ENCODE measurements around the gene MACROD2.

MACROD2 gene

DNA sequence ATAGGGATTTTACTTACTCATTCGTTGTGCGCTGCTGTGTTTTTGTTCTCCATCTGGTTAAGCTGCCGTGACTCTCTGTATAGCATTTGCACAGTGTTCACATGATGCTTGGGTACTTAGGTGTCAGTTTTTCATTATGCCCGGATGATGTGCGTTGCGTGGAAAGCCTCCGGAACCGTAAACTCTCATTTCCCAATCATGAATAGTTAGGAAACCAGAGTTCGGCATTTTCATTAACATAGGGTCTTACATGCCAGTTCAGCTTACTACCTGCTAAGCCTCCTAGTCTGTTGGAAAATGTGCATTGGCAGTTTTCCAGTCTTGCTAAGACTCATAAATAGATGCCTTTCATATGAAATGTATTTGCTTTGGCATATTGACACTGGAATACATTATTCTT, 825.5 kb downstream of the MACROD2 start:
- no peak for DNase-seq

DNA sequence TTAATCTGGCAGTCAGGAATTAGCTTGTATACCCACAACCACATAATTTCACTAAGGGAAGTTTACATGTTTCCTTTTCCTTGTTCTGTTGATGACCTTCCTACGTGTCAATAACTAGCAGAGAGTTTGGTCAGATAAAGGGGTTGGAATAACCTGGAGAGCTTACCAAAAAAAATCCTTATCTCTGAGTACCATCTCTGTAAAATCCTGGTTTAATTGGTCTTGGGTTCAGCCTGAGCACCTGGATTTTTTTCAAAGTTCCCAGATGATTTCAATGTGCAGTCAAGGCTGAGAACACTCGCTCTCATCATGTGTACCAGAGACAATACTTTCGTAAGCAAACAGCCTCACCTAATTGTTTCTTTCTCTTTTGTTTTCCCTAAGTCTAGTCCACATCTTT, 825.9 kb downstream of the MACROD2 start:
- ATAC-seq = no peak
- no peak for DNase-seq

More for the DNA sequence above, 825.5 kb downstream of the MACROD2 start:
- ATAC-seq = no peak

DNA sequence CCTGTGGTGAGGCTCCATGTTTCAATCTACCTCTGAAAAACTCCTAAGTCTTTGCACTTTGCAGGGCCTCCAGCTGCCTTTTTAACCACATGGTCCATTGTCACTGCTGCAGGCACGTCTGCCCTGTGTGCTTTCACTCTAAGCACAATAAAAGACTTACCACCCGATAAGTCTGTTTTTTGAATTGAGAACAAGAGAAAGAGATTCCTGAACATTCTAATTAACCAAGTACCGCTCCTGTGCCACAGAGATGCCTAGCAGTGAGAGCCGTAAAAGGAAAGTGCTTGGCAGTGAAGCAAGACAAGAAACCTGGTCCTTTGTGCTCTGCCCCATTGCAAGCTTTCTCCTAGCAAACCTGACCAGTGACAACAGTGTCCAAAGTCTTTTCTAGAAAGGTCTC, 829.7 kb downstream of the MACROD2 start:
- ATAC-seq = no peak
- DNase-seq = no peak

DNA sequence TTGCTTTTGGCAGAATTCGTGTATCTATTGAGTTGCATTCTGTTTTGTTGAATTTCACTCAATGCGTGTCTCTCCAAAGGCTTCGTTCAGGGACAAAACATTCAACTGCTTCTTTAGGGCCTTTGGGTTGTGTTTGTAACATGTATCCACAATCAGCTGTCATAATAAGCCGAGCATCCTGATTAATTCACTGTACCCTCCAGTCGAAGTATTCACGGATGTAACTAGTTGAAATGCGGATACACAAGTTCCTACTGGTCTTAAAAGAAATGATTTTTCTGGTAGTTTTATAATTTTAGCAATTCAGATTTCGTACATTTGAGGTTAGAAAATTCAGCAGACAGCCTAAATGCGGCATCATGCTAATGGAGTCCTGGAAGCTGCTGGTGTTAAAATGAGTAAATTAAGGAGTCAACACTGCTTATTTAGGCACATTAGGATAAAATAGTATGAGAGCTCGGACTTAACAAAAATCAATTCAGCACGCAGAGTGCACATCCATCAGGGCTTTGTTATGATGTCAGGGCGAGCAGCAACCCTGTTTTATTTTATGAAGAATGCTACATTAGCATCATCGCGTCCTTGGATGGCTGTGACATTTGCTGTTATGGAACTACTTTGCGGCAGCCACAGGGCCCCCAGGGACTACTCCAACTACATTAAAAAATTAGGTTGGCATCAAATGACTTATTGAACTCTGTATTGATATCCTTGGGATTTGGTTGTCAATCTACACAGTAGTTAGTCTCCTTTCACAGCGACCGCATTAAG, 831.4 kb downstream of the MACROD2 start:
- no peak for ATAC-seq
- no peak for DNase-seq

DNA sequence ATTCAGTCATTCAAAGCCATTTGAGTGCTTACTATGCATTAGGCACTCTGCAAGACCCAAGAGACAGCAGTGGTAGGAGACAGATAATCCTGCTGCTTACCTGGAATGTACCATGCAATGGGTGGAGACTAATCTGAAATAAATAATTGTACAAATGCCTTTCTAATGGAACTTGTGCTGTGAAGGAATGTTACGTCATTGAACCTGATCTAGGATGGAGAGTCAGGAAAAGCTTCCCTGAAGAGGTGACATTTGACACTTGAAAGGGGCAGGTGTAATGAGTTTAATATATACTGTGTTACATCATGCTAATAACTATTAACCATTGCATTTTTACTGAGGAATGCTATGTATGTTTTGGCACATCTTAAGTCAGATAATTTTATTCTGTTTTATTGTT, 833.1 kb downstream of the MACROD2 start:
- ATAC-seq = no peak
- no peak for DNase-seq

DNA sequence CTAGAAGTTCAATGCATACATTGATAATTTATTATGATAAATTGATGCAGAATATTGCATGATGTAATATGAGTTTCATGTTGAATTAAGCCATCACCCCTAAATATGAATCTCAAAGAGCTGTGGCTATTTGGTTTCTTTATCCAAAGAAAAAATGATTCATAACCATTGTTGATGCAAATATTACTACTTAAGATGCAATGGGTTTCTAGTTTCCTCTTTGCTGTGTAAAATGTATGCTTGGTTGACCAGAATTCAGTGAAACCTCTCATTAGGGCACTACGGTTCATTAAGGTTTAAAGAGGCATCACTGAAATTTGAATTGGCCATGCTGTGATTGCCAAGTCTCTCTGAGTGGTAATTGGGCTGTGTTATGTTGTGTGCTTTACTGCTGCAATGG, 834.6 kb downstream of the MACROD2 start:
- DNase-seq (no peak), ATAC-seq (no peak)

DNA sequence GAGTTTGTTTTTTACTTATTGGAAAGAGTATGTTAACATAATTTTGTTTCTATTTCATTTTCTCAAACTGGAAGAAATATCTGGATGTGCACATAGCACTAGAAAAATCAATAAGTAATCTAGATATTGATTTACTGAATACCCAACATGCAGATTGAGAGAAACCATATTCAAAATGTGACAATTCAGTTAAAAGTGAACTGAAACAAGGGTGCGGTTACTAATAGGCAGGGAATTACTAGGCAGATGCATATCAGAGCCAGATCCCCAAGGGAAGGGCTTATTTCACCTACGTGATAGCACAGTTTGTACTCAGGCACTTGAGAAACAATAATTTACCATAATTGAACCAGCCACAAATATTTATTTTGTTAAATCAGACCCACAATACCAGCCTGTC, 835.1 kb downstream of the MACROD2 start:
- ATAC-seq (no peak), DNase-seq (no peak)

DNA sequence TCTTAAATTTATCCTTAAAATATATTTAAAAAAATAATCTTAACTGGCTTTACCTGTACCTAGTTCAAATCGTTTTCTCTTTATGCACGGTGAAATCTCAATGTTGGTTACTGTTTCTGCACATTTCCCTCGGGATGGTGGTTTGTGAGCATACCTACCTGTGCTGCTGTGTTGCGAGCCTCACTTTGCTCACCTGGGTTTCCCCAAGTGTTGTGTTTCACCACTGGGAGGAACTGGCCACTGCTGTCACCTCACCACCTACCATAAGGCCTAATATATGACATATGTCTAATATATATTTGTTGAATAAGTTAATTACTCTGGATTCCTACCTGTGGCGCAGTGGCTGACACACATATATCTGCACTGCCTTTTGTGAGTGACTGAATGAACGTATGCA, 835.6 kb downstream of the MACROD2 start:
- ATAC-seq (no peak), DNase-seq (no peak)

DNA sequence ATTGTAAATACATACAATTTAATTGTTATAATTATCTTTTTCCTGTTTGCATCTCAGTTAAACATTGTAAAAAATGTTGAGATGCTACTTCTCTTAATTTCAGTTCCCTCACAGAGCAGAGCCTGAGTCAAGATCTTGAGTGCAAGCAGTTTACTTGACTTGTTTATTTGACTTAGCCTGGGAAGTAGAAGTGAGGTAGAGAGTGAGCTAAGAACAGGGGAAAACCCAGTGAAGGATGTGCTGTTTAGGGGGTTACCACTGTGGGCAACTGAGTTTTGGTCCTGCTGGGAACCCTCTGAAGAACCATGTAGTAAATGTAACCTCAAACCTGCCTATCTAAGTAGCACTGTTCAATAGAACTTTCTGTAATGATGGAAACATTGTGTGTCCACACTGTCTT, 837.3 kb downstream of the MACROD2 start:
- no peak for ATAC-seq

DNA sequence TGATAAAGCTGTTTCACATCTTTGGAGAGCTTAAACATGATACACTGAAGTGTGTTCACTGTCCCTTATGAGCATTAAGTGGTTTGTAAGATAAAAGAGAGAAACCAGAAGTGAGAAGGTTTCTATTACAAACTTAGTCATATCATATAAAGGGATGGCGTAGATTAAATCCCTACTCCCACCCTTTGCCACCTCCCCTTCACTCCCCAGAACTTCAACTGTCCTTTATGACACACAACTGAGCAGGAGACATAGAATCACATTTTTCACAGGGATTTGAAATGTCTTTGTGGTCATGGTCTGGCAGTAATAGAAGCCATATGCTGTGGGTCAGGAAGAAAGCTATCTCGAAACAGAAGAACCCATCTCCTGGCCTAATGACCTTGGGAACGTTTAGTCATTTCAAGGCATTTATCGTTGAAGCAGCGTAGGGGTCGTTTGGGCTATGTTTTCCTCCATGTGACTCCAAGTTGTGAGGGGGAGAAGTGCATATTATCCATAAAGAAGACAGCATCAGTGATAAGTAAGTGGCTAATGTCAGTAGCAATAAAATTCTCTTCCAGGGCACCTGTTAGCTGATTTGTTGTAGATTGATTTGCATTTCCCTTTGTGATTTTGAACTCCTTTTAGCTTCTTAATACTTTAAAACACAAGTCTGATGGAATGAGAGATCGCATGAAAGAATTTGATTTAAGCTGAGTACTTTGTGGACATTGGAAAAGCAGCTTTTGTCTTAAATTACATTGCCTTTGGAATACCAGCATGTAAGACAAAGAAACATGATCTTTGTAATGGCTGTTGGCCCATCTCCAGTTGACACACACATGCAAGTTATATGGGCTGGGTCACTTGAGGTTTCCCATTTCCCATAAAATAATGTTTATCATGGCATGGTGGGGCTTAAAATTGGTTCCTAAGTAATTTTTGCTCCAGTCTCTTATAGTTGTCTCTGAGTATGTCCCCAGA, 843.6 kb downstream of the MACROD2 start:
- no peak for ATAC-seq
- DNase-seq = no peak

More for the DNA sequence above, 837.3 kb downstream of the MACROD2 start:
- no peak for DNase-seq

DNA sequence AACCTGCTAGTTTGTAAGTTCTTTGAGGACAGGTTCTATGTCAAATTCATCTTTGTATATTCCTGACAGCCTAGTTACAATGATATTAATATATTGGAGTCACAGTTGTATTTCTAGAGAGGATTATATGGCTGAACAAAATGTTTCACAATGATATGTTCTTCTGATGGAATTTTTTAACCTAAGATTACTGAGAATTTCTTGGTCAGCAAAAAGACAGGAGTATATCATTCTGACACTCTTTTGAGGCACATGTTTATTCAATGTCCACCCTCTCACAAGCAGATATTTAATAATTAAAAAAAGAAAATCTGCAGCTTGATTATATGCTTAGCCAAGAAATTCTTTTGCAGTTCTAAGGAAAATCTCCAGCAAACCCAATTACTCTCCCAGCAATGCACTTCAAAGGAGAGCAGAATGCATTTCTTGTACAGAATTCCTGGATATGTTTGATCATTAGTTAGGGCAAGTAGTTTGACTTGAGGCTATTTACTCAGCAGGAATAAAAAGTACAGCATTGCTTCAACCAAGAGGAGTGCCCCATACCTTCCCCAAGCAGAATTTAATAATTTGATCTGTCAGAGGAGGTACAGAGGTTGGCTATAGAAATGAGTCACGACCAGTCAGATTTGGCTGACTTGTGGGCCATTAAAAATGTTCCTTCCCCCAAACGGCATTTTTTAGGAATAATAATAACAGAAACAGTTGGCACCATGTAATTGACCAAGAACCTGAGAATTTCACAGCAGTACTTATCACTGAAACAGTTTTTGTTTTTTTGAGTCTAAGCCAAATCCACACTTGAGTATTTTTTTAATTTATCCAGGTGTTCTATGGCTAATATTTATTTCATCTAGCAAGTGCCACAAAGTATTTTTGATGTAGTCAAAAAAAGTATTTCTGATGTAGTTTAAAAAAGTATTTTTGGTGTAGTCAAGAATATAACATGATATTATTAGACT, 850.2 kb downstream of the MACROD2 start:
- DNase-seq = no peak
- ATAC-seq = no peak

DNA sequence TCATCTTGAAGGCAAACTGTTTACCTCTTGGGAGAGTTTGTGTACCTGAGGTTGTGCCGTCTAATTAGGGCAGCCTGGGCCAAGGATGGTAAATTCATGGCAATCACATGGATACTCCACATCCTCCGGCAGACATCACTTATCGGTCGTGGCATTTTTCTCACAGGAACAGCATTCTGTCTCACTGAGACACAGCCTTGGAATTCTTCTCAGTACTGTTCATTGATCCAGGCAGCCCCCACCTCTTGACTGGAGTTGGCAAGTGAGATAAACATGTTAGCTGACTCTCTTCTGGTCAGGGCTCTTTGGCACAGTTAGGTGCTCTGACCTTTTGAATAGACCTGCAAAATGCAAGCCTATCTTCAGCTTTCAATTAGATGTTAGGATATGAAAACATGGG, 853.5 kb downstream of the MACROD2 start:
- ATAC-seq (no peak), DNase-seq (no peak)

DNA sequence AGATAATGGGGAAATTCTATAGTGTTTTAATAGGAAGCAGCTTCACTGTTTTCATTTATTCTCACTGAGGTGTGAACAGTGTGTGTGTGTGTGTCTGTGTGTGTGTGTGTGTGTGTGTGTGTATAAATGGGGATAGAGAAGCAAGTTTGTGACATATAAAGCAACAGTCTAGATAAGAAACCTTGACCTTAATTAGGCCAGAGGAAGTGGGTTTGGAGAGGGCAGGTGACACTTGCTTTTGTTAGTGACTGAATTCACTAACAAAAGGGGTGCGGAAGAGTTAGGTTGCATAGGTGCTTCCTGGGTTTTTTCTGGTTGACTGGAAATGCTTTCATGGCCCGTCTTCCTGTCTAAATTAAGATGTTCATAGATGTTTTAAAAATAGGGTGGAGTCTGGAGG, 857.8 kb downstream of the MACROD2 start:
- DNase-seq (no peak), ATAC-seq (no peak)

DNA sequence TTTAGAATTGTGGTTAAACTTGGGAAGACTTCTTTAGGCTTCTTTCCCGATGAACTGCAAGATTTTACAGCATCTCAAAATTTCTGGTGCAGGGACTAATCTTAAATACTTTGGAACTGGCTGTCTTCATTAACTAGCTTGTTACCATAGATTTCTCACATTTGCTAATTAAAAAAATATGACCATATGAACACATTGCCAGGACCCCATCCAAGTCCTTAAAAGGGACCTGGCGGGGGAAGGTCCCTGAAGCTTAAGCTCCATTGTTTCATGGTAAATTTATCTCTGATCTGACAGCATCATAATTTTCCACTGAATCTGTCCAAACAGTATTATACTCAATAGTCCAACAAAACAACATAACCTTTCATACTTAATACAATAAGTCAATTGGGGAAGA, 859.9 kb downstream of the MACROD2 start:
- no peak for DNase-seq
- ATAC-seq = no peak

DNA sequence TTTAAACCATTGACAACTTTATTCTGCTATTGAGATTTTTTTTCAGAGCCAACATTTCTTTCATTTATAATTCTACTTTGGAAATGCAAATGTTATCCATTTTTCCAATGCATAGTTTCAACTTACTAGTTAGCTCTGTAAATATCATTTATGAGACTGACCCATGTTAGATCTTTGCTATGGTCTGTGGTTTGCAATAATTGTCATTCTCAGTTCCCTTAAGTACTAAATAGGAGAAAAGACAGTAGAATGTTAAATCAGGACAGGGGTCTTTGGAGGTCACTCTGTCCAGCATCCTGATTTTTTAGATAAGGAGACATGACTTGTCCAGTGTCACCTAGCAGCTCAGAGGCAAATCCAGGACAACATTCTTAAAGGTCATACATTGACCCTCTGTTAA, 864.3 kb downstream of the MACROD2 start:
- ATAC-seq = no peak

DNA sequence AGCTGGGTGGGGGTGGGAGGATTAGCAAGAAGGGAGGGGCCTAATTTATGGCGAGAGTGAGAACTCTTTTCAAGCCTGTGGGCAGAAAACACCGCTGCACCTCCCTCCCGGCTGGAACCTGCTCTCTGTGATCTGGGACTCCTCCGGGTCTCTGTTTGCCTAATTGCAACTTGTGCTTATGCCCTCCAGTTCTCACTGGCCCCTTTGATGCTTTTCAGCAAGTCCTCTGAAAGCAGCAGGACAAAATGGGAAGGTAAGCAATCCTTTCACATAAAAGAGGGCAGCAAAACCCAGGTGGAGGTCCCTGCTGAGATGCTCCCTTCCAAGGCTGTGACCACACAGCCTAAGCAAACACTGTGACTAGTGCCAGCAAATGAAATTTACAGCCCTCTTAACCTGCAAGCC, 865.1 kb downstream of the MACROD2 start:
- DNase-seq = no peak
- ATAC-seq = no peak

More for the DNA sequence above, 864.3 kb downstream of the MACROD2 start:
- DNase-seq = no peak

DNA sequence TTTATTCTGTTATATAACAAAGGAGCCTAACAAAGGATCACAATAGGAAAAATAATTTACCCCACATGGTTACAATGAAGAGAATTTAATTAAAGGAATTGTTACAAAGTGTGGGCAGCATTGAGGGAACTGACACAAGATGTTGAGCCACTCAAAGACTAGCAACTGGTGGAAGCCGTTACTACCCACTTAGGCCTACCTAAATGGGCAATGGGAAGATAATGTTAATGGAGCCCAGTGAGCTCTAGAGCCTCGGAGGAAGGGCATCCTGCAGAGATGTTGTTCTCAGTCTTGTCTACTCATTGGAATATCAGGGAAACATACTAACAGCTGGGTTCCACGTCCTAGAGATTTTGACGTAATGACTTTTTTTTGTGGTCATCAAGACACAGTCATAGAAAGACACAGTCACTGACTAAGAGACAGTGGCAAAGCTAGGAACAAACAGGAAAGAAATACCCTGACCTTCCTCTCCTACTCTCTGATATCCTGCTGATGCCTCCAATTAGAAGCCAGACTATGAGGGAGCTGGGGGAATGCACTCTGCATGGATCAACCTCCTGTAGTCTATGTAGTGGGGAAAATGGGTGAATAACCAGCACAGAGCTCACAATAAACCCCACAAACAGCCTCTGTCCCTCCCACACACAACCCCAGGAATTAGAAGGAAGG, 865.8 kb downstream of the MACROD2 start:
- ATAC-seq (no peak), DNase-seq (no peak)

DNA sequence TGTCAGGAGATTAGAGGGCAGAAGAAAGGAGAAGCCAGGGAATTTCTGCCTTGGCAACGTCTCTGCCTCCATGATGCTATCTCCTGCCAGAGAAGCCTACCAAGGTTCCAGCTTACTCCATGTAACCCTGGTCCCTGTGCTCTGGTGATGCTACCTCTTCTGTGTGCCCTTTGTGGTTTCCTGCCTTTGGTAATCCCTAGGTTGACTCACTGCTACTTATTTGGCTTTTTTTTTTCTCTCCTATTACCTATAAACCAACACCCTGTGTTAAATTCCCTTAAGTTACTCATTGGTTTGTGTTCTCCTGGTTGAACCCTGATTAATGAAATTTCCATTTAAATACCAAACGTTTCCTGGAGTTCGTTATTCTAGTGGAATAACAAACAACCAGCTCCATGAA, 869.9 kb downstream of the MACROD2 start:
- ATAC-seq (no peak), DNase-seq (no peak)

DNA sequence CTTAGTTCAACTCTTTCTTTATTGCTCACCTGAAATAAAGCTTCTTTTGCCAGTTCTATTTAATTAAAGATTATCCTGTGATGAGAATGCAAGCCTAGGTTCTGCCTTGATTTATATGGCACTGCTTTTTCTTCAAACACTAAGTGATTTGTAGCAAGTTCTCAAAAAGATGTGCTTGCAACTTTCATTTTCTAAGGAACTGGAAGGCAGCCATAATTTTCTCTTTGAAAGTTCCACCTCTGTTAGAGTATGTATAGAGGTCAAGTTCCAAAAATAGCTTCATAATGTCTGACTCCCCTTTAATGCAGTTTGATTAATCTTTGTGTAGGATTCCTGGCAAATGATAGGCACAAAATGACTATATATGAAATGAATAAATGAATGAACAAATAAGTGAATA, 870.4 kb downstream of the MACROD2 start:
- DNase-seq (no peak), ATAC-seq (no peak)

DNA sequence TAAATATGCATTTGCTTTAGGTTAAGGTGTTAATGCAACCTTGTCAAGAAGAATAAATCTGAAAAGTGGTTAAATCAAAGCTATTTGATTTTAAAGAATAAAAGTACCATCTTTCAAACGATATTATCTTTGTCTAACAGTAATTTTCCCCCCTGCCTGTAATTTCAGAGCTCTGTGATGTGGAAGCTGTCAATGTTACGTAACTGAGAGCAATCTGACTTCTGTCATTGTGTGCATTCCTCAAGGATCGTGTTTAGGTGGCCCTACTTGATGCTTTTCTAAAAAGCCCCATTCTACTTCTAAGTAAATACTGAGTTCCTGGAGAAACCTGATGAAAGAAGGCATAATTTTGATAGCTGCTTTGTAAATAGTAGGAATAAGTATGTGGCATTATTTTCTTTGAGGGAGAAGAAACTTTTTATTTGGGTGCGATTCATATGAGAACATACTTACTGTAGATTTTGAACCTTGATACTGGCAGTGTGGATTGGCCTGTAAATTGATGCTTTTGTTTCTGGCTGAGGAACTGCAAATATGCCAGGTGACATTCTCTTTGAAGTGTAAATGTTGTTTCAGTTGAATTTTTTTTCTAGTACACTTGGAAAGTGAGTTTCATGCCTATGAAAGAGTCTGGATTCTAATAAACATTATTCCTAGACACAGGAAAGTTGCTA, 871.7 kb downstream of the MACROD2 start:
- ATAC-seq = no peak
- no peak for DNase-seq

Measured in stimulated activated naive CD8-positive, alpha-beta T cell treated with anti-CD3 and anti-CD28 coated beads, Interleukin-15, Interleukin-2, amounts not matched to agents 100 U/mL and 50 U/mL, for 24 hours (primary cell).